ENCODE results near the gene UBL4A.

The UBL4A gene

GRCh38 chrX:154470434-154470833 lies 16.0 kb downstream of the UBL4A start:
- H3K36me3 ChIP-seq (ENCODE audit: insufficient read depth, low read length) = no peaks in the 10 kb centered on the region
- no peaks in the 10 kb centered on the region for H3K27me3 ChIP-seq (ENCODE audit: insufficient read depth, low read length)
- no peak overlapping the region for H3K27ac ChIP-seq (ENCODE audit: low read depth, low read length)
- H3K4me3 ChIP-seq (ENCODE audit: low read depth, low read length) = no peak overlapping the region
- H2AFZ ChIP-seq (ENCODE audit: low read length, unreplicated experiment) = no peak overlapping the region
- H3K79me2 ChIP-seq (ENCODE audit: control insufficient read depth, insufficient read depth, low read length, unreplicated experiment) = no peaks in the 10 kb centered on the region
- H3K4me1 ChIP-seq (ENCODE audit: control insufficient read depth, insufficient read depth, low read length, unreplicated experiment) = no peaks in the 10 kb centered on the region

GRCh38 chrX:154469880-154470279 lies 16.5 kb downstream of the UBL4A start:
- H3K36me3 ChIP-seq (ENCODE audit: insufficient read depth, low read length) = no peaks in the 10 kb centered on the region
- no peaks in the 10 kb centered on the region for H3K4me1 ChIP-seq (ENCODE audit: control insufficient read depth, insufficient read depth, low read length, unreplicated experiment)
- no peak overlapping the region for H3K4me3 ChIP-seq (ENCODE audit: low read depth, low read length)
- H2AFZ ChIP-seq (ENCODE audit: low read length, unreplicated experiment) = no peak overlapping the region
- no peaks in the 10 kb centered on the region for H3K27me3 ChIP-seq (ENCODE audit: insufficient read depth, low read length)
- no peak overlapping the region for H3K27ac ChIP-seq (ENCODE audit: low read depth, low read length)
- H3K79me2 ChIP-seq (ENCODE audit: control insufficient read depth, insufficient read depth, low read length, unreplicated experiment) = no peaks in the 10 kb centered on the region

- Histone ChIP-seq H3K4me3 (ENCODE audit: low read depth, low read length) (no peak overlapping the region), H3K27me3 (ENCODE audit: insufficient read depth, low read length) (no peaks in the 10 kb centered on the region), H2AFZ (ENCODE audit: low read length, unreplicated experiment) (no peak overlapping the region), H3K27ac (ENCODE audit: low read depth, low read length) (no peak overlapping the region), H3K79me2 (ENCODE audit: control insufficient read depth, insufficient read depth, low read length, unreplicated experiment) (no peaks in the 10 kb centered on the region), H3K4me1 (ENCODE audit: control insufficient read depth, insufficient read depth, low read length, unreplicated experiment) (no peaks in the 10 kb centered on the region), H3K36me3 (ENCODE audit: insufficient read depth, low read length) (no peaks in the 10 kb centered on the region)
These were observed 17.3 kb downstream of the UBL4A start for GRCh38 chrX:154469114-154469513.

GRCh38 chrX:154468217-154468616 lies 18.2 kb downstream of the UBL4A start:
- H3K79me2 ChIP-seq (ENCODE audit: control insufficient read depth, insufficient read depth, low read length, unreplicated experiment) = no peaks in the 10 kb centered on the region
- H3K4me1 ChIP-seq (ENCODE audit: control insufficient read depth, insufficient read depth, low read length, unreplicated experiment) = no peaks in the 10 kb centered on the region
- no peaks in the 10 kb centered on the region for H3K27me3 ChIP-seq (ENCODE audit: insufficient read depth, low read length)
- H3K36me3 ChIP-seq (ENCODE audit: insufficient read depth, low read length) = no peaks in the 10 kb centered on the region
- H3K27ac ChIP-seq (ENCODE audit: low read depth, low read length) = no peak overlapping the region
- no peak overlapping the region for H2AFZ ChIP-seq (ENCODE audit: low read length, unreplicated experiment)
- H3K4me3 ChIP-seq (ENCODE audit: low read depth, low read length) = no peak overlapping the region

- Histone ChIP-seq H3K27me3 (ENCODE audit: insufficient read depth, low read length) (no peaks in the 10 kb centered on the region), H3K4me3 (ENCODE audit: low read depth, low read length) (no peak overlapping the region), H3K4me1 (ENCODE audit: control insufficient read depth, insufficient read depth, low read length, unreplicated experiment) (no peaks in the 10 kb centered on the region), H3K79me2 (ENCODE audit: control insufficient read depth, insufficient read depth, low read length, unreplicated experiment) (no peaks in the 10 kb centered on the region), H2AFZ (ENCODE audit: low read length, unreplicated experiment) (no peak overlapping the region), H3K27ac (ENCODE audit: low read depth, low read length) (no peak overlapping the region), H3K36me3 (ENCODE audit: insufficient read depth, low read length) (no peaks in the 10 kb centered on the region)
These were observed 18.9 kb downstream of the UBL4A start for GRCh38 chrX:154467556-154467955.

- H3K79me2 ChIP-seq (ENCODE audit: control insufficient read depth, insufficient read depth, low read length, unreplicated experiment) = no peaks in the 10 kb centered on the region
- H2AFZ ChIP-seq (ENCODE audit: low read length, unreplicated experiment) = no peak overlapping the region
- no peak overlapping the region for H3K4me3 ChIP-seq (ENCODE audit: low read depth, low read length)
- H3K4me1 ChIP-seq (ENCODE audit: control insufficient read depth, insufficient read depth, low read length, unreplicated experiment) = no peaks in the 10 kb centered on the region
- H3K36me3 ChIP-seq (ENCODE audit: insufficient read depth, low read length) = no peaks in the 10 kb centered on the region
- H3K27me3 ChIP-seq (ENCODE audit: insufficient read depth, low read length) = no peaks in the 10 kb centered on the region
- no peak overlapping the region for H3K27ac ChIP-seq (ENCODE audit: low read depth, low read length)
These were observed 19.5 kb downstream of the UBL4A start for GRCh38 chrX:154466907-154467306.

GRCh38 chrX:154466036-154466435 lies 20.4 kb downstream of the UBL4A start:
- H3K4me1 ChIP-seq (ENCODE audit: control insufficient read depth, insufficient read depth, low read length, unreplicated experiment) = no peaks in the 10 kb centered on the region
- H3K79me2 ChIP-seq (ENCODE audit: control insufficient read depth, insufficient read depth, low read length, unreplicated experiment) = peaks cover 7% of the 10 kb centered on the region
- no peaks in the 10 kb centered on the region for H3K36me3 ChIP-seq (ENCODE audit: insufficient read depth, low read length)
- H2AFZ ChIP-seq (ENCODE audit: low read length, unreplicated experiment) = no peak overlapping the region
- no peaks in the 10 kb centered on the region for H3K27me3 ChIP-seq (ENCODE audit: insufficient read depth, low read length)
- no peak overlapping the region for H3K27ac ChIP-seq (ENCODE audit: low read depth, low read length)
- no peak overlapping the region for H3K4me3 ChIP-seq (ENCODE audit: low read depth, low read length)

- H3K4me3 ChIP-seq (ENCODE audit: low read depth, low read length) = no peak overlapping the region
- H3K4me1 ChIP-seq (ENCODE audit: control insufficient read depth, insufficient read depth, low read length, unreplicated experiment) = no peaks in the 10 kb centered on the region
- H3K36me3 ChIP-seq (ENCODE audit: insufficient read depth, low read length) = no peaks in the 10 kb centered on the region
- H3K27ac ChIP-seq (ENCODE audit: low read depth, low read length) = no peak overlapping the region
- H3K27me3 ChIP-seq (ENCODE audit: insufficient read depth, low read length) = no peaks in the 10 kb centered on the region
- H2AFZ ChIP-seq (ENCODE audit: low read length, unreplicated experiment) = no peak overlapping the region
- H3K79me2 ChIP-seq (ENCODE audit: control insufficient read depth, insufficient read depth, low read length, unreplicated experiment) = peaks cover 11% of the 10 kb centered on the region
These were observed 20.8 kb downstream of the UBL4A start for GRCh38 chrX:154465601-154466000.

GRCh38 chrX:154464806-154465365 lies 21.5 kb downstream of the UBL4A start:
- Histone ChIP-seq H3K4me1 (ENCODE audit: control insufficient read depth, insufficient read depth, low read length, unreplicated experiment) (no peaks in the 10 kb centered on the region), H3K36me3 (ENCODE audit: insufficient read depth, low read length) (no peaks in the 10 kb centered on the region), H3K4me3 (ENCODE audit: low read depth, low read length) (no peak overlapping the region), H3K27me3 (ENCODE audit: insufficient read depth, low read length) (no peaks in the 10 kb centered on the region), H3K27ac (ENCODE audit: low read depth, low read length) (no peak overlapping the region), H3K79me2 (ENCODE audit: control insufficient read depth, insufficient read depth, low read length, unreplicated experiment) (peaks cover 19% of the 10 kb centered on the region), H2AFZ (ENCODE audit: low read length, unreplicated experiment) (no peak overlapping the region)

- H3K4me1 ChIP-seq (ENCODE audit: control insufficient read depth, insufficient read depth, low read length, unreplicated experiment) = no peaks in the 10 kb centered on the region
- no peak overlapping the region for H3K27ac ChIP-seq (ENCODE audit: low read depth, low read length)
- H3K36me3 ChIP-seq (ENCODE audit: insufficient read depth, low read length) = no peaks in the 10 kb centered on the region
- no peak overlapping the region for H3K4me3 ChIP-seq (ENCODE audit: low read depth, low read length)
- H3K27me3 ChIP-seq (ENCODE audit: insufficient read depth, low read length) = no peaks in the 10 kb centered on the region
- H3K79me2 ChIP-seq (ENCODE audit: control insufficient read depth, insufficient read depth, low read length, unreplicated experiment) = peaks cover 30% of the 10 kb centered on the region
- no peak overlapping the region for H2AFZ ChIP-seq (ENCODE audit: low read length, unreplicated experiment)
These were observed 22.7 kb downstream of the UBL4A start for GRCh38 chrX:154463611-154464220.

GRCh38 chrX:154462396-154462795 lies 24.0 kb downstream of the UBL4A start:
- Histone ChIP-seq H3K36me3 (ENCODE audit: insufficient read depth, low read length) (no peaks in the 10 kb centered on the region), H3K4me3 (ENCODE audit: low read depth, low read length) (no peak overlapping the region), H3K79me2 (ENCODE audit: control insufficient read depth, insufficient read depth, low read length, unreplicated experiment) (peaks cover 36% of the 10 kb centered on the region), H3K27me3 (ENCODE audit: insufficient read depth, low read length) (no peaks in the 10 kb centered on the region), H2AFZ (ENCODE audit: low read length, unreplicated experiment) (no peak overlapping the region), H3K27ac (ENCODE audit: low read depth, low read length) (no peak overlapping the region), H3K4me1 (ENCODE audit: control insufficient read depth, insufficient read depth, low read length, unreplicated experiment) (no peaks in the 10 kb centered on the region)

Measured in ACC112 (cell line).